Measurements from ENCODE around the gene BDKRB2.

- TF ChIP-seq, protein P1, sequence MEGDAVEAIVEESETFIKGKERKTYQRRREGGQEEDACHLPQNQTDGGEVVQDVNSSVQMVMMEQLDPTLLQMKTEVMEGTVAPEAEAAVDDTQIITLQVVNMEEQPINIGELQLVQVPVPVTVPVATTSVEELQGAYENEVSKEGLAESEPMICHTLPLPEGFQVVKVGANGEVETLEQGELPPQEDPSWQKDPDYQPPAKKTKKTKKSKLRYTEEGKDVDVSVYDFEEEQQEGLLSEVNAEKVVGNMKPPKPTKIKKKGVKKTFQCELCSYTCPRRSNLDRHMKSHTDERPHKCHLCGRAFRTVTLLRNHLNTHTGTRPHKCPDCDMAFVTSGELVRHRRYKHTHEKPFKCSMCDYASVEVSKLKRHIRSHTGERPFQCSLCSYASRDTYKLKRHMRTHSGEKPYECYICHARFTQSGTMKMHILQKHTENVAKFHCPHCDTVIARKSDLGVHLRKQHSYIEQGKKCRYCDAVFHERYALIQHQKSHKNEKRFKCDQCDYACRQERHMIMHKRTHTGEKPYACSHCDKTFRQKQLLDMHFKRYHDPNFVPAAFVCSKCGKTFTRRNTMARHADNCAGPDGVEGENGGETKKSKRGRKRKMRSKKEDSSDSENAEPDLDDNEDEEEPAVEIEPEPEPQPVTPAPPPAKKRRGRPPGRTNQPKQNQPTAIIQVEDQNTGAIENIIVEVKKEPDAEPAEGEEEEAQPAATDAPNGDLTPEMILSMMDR (IDR thresholded peaks at IDR 0.05; ENCODE audit: low read depth, low read length), result no peak
- TF ChIP-seq EZH2phosphoT487 (IDR thresholded peaks at IDR 0.05; ENCODE audit: low read depth), result no peak
These were observed 11.4 kb upstream of the BDKRB2 start for GRCh38 chr14:96192975-96193805.

All from OCI-LY3 (cell line).